Measurements from ENCODE around the gene CGB8.
"Not testable (repeated sequence)": the region's sequence is repeated elsewhere in the genome, so short reads cannot be mapped to it uniquely, and the experiment has no call there.

CGB8 gene

GRCh38 chr19:49049011-49049410, at the start of gene CGB8:
Gene CGB8, minus strand, starts transcription at chr19:49049111. Its CDS starts 372 bp downstream, at chr19:49048739.
- DNase-seq: not testable (repeated sequence)

- peak; percentile 60 for DNase-seq
Observed at GRCh38 chr19:49097453-49098288, 48.8 kb upstream of the CGB8 start.

- DNase-seq: no peak
Observed at GRCh38 chr19:49094505-49095482, 45.9 kb upstream of the CGB8 start.

GRCh38 chr19:49092686-49093085, 43.8 kb upstream of the CGB8 start:
- no peak for DNase-seq

GRCh38 chr19:49091391-49092038, 42.6 kb upstream of the CGB8 start:
- no peak for DNase-seq

- no peak for DNase-seq
Observed at GRCh38 chr19:49086296-49086695, 37.4 kb upstream of the CGB8 start.

- DNase-seq: no peak
Observed at GRCh38 chr19:49085868-49086232, 36.9 kb upstream of the CGB8 start.

- DNase-seq: peak; percentile 100
Observed at GRCh38 chr19:49085020-49085867, 36.3 kb upstream of the CGB8 start, which contains the start of gene SNRNP70. Gene SNRNP70, plus strand, starts transcription at chr19:49085451. Its CDS starts 964 bp downstream, at chr19:49086415.

- DNase-seq: no peak
Observed at GRCh38 chr19:49084206-49085019, 35.5 kb upstream of the CGB8 start.

- no peak for DNase-seq
Observed at GRCh38 chr19:49081273-49081672, 32.4 kb upstream of the CGB8 start.

- DNase-seq: no peak
Observed at GRCh38 chr19:49080392-49080791, 31.5 kb upstream of the CGB8 start.

- DNase-seq: peak; percentile 35
Observed at GRCh38 chr19:49074869-49075268, 26.0 kb upstream of the CGB8 start.

GRCh38 chr19:49073514-49074378, 24.8 kb upstream of the CGB8 start:
- DNase-seq: peak; percentile 33

- DNase-seq: no peak
Observed at GRCh38 chr19:49071860-49072547, 23.1 kb upstream of the CGB8 start.

- DNase-seq: no peak
Observed at GRCh38 chr19:49070416-49070815, 21.5 kb upstream of the CGB8 start.

GRCh38 chr19:49069026-49069425, 20.1 kb upstream of the CGB8 start:
- no peak for DNase-seq

- no peak for DNase-seq
Observed at GRCh38 chr19:49067554-49067953, 18.6 kb upstream of the CGB8 start.

- DNase-seq: no peak
Observed at GRCh38 chr19:49065905-49066512, 17.1 kb upstream of the CGB8 start.

Measured in fibroblast of skin of right quadriceps (primary cell).